GM11168 (cell line): Measurements from ENCODE around the gene LRRTM3.

Experiments
- in situ Hi-C: fragments of 300-500 bp; cut with MboI; formaldehyde crosslinking; loops from one replicate; pipeline ENCODE4 v1.12.0; 2022; ENCODE audit warnings: low sequenced_read_pairs; ENCODE audit not compliant: unreplicated experiment

Gene LRRTM3

DNA sequence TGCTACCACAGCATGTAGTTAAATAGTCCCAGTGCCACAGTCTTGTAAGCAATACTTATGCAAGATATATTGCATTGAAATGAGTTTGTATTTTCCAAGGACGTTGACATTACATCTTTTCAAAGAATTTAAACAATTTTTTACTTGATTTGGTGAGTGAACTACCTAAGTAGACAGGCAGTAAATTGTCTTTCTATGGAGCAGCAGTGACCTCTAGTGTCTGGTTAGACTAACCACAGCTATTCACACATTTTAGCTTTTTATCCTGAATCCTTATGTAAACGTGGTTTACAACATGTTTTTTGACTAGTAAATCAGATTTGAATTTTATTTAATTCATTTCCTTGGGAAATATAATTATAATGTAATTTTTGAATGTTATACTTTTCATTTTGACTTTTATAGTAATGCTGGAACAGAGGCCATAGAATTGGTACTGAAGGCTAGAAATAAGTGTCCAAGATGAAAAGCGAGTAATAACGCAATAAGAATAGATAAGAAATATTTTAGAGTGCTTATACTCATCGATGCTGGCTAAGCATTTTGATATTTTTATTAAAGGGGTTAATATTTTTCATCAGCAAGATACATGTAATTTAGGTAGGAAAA lies 5.6 kb downstream of the LRRTM3 start:
- in situ Hi-C loops: no loop called here

DNA sequence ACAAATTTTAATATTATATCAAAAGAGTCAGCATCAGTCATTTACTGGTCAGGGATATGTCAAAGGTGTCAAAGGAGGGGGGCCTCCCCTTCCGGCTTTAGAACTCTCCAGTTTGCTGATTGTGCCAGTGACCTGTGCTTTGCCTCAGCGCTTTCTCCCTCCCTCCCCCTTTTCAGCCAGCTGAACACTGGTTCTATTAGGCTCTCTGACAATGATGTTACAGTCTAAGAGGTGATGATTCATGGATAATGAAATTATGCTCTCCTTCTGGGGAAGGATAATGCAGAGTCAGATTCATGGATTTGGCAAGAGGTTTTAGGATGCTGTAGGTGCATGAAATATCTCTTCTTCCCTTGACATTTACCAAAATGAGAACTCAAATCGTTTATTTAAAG lies 6.1 kb downstream of the LRRTM3 start:
- in situ Hi-C loops: no loop called here

GRCh38 chr10:66934711-66935110 lies 8.9 kb downstream of the LRRTM3 start:
- in situ Hi-C loops: no loop called here

DNA sequence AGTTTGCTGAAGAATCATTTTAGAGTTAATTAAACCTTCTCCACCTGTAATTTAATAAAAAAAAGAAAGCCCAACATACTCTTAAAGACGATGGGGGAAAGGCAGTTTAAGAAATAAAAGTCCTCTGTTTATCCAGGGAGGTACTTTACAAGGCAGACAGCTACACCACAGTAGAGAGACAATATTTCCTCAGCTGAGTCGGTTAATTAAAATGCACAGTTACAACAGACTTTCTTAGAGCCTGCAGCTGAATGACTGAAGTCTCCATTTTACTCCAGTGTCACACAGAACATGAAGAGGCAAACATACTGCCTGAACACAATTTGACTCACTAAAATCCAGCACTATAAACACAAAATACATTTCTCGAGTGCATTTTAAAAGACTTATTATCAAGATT lies 15.1 kb downstream of the LRRTM3 start:
- in situ Hi-C loops: no loop called here

- in situ Hi-C loops: no loop called here
Observed at GRCh38 chr10:66941491-66941890, 15.7 kb downstream of the LRRTM3 start.

DNA sequence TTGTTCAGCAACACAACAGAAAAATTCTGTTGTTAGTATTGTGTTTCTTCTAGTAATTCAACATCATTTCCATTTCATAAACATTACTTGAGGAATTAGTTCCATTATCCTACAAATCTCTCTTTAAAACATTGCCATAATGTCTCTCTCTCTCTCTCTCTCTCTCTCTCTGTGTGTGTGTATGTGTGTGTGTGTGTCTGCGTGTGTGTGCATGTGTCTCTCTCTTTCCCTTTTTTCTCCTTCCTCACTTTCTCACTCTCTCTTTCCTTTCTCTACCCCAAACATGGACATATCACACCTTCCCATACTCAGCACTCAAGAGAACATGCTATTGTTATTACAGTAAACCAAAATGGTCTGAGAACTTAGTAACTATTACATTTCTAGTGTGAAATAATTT lies 16.6 kb downstream of the LRRTM3 start:
- in situ Hi-C loops: no loop called here

DNA sequence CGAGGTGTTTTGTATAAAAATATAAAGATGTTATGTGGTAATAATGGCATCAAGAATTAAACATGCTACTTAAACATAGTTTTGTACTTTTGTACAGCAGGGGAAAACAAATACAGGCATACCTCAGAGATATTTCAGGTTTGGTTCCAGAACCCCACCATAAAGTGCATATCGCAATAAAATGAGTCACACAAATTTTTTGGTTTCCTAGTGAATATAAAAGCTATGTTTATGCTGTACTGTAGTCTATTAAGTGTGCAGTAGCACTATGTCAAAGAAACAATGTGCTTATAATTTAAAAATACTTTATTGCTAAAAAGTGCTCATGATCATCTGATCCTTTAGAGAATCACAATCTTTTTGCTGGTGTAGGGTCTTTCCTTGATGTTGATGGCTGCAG lies 17.8 kb downstream of the LRRTM3 start:
- in situ Hi-C loops: no loop called here

GRCh38 chr10:66951896-66952295 lies 26.1 kb downstream of the LRRTM3 start:
- in situ Hi-C loops: no loop called here

DNA sequence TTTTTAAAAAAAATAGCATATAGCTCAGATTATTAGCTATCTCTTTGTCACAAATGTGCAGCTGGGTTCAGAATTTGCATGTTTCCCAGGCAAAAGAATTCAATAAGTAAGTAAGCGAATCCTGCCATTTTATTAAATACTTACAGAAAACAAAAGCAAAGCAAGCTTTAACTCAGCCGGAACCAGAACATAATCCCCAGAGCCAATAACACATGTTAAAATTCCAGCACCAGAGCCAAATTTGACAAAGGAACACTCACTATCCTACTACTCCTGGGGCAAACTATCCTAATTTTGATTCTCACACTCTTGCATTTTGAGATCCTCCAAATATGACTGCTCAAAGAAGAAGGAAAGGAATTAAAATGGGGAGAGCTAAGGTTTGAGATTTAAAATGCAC lies 32.6 kb downstream of the LRRTM3 start:
- in situ Hi-C loops: no loop called here

- in situ Hi-C loops: no loop called here
Observed at GRCh38 chr10:66964946-66965345, 39.1 kb downstream of the LRRTM3 start.

DNA sequence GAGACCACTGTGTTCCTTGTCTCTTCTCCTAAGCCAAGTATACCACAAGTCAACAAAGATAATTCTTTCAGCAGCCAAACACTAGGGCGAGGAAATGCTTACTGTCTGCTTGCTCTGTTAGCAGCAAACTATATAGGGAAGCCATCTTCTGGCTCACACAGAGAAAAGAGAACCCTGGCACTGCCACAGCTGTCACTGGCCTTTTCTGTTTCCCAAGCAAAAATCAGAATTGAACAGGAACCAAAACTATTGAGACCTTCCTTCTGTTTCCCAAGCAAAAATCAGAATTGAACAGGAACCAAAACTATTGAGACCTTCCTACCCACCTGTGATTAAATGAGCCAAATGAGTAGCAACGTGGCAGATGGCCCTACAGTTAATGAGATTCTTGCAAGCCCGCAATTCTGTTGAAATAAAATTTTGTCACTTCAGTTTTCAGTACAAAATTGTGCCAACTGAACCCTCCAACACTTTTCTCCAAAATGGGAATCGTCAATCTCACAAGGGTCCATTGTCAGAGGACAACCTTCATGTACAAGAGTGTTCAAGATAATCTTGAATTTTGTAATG lies 54.5 kb downstream of the LRRTM3 start:
- in situ Hi-C loops: no loop called here

DNA sequence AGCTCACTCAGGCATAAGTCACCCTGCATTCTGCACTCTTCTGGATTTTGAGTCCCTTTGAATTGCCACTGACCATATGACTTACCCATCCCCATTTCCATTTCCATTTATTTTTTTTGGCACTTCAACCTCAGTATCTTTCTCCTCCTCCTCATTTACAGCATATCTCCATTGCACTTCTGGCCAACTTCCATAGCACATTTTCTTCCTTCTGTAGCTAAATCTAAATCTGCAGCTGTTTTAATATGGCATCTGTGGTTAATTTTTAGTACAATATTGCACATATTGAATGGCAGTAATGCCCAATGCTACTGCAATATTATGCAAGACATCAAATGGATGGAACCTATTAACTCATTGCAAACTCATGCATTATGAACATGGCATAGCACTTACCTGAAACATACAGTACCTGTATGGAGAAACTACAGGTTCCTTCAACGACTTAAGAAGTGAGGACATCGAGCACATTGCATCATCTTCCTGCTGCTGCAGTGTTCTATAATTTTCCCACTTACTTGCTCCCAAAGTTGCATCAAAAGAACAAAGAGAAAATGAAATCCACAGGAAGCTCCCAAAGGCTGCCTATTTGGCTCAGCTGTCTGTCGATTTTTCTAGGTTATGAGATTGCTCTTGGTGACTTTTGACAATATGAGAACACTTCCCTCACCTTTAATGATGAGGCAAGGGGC lies 55.7 kb downstream of the LRRTM3 start:
- in situ Hi-C loops: no loop called here

DNA sequence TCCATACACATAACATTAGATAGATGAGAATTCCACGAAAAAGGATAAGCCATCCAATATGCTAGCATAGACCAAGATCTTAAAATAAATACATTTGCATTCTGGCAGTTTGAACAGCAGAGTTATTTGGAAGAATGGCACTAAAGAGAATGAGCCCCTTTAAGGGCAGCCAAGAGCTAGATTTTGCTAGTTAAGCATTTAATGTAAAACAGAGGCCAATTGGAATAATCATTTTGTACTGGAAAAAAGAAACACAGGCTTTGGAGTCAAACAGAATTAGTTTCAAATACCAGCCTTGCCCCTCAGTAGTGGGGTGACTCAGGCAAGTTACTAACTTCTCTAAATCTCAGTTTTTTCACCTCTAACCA lies 56.2 kb downstream of the LRRTM3 start:
- in situ Hi-C loops: no loop called here

DNA sequence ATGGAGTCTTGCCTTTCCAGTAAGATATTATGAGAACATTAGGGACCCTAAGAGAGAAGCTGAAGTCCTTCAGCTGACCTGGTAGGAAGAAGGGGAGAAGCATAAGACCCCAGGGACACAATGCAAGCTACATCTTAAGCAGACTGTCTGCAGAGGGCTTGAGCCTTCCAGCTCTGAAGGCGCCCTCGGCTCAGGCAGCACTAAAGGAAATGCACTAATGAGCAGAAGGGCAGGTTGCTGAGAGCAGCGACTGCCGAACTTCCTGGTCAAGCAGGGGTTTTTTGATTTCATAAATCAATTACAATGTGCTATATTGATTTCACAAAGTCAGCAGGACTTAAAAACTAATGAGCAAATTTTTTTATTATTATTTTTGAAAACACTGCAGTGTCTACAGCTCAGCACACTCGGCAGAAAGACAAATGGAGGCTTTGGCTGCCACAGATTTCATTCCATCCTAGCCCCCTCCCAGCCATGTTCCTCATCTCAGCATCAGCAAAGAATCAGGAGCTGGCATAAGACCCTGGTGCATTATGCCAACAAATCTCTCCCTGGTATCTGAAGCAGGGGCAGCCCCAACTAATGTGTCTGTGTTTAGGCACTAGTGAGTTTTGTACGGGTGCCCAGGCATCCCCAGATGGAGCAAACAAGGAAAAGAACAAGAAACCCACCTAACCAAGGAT lies 57.1 kb downstream of the LRRTM3 start:
- in situ Hi-C loops: no loop called here

DNA sequence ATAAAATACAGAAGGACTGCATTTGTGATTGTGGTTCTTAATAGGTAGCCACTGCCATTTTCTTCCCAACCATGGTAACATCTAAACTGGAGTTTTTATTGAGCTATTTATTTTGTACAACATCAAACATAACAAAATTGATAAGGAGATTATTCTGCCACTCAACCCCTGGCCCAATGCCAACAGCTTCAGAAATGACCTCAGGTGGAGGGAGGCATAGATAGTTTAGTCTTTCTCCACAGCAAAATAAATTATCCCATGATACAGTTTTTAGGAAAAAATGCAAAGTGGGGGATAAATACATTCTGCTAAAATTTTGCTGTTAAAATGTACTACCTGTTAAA lies 57.6 kb downstream of the LRRTM3 start:
- in situ Hi-C loops: no loop called here

DNA sequence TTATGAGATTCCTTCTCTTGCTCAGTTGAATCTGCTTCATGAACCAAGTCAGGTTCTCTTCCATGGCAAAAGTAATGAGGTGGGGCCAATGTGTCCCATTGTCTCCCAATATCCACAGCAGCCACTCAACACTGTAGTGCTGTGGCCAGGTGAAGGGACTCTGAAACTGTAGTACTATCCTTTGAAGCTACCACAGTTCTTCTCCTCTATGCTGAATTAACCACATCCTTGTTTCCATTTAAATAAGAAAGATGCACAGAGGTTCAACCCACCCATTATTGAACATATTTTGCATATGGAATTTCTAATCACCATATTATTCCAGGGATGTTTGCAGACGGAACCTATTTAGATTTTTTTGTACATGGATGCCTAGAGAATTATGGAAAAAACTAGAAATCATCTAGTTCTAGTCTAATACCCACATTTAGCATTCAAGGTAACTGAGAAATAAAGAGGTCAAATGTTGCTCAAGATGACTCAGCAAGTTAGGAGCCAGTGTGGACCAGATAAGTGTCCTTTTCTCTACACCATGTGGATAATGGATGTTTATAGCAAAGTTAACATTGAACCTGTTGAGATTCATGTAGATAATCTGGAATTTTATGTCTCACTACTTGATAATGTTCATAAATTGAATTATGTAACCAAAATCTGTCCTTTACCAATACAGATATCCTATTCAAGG lies 64.5 kb downstream of the LRRTM3 start:
- in situ Hi-C loops: no loop called here

DNA sequence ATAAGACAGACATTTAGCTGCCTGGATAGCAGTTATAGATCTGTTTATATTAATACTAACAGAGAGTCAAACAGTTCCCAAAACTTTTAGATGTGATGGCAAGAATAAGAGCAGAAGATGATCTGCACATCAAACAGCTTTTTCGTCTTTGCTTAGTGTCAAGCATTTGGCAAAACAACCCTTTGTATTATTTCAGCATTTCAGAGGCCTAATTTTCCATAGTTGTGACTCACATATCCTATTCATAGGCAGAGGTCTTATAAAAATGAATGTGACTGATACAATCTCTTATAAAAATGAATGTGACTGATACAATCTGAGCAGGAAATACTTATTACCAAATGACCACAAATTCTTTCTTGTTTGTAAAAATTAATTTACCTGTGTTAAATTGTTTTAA lies 71.2 kb downstream of the LRRTM3 start:
- in situ Hi-C loops: no loop called here

- in situ Hi-C loops: no loop called here
Observed at GRCh38 chr10:66999762-67000545, 74.1 kb downstream of the LRRTM3 start.

DNA sequence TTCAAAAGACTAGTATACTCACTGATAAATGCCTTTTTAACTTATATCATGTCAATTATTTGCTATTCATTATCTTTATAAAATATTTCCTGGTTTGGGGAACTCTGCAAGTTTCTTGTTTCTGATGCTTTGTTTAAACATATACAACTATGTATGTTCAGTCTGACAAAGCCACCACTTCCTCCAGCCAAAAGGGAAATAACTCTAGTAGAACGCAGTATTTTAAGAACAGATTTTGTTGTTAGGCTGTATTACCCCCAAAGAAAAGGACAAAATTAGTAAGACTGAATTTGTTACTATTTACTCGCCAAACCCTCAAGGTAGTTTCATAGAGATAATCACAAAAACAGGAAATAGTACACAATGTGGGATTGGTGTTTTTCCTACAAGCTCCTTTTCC lies 78.9 kb downstream of the LRRTM3 start:
- in situ Hi-C loops: no loop called here

- in situ Hi-C loops: no loop called here
Observed at GRCh38 chr10:67005981-67006380, 80.1 kb downstream of the LRRTM3 start.
